Trophoblast cell (in vitro differentiated cells and primary cell): ENCODE data around the gene NIP7.

ENCODE experiments used
- DNase-seq, 2 donors: peaks; one replicate each; pipeline ENCODE4 v3.0.0-alpha.2; 2016
- H2AFZ ChIP-seq: 2 replicates; pipeline ENCODE4 v1.6.1; 2013; ENCODE audit warnings: low read length, moderate library complexity, mild to moderate bottlenecking; ENCODE audit not compliant: insufficient read depth, poor library complexity
- H2AK5ac ChIP-seq: 2 replicates; pipeline ENCODE4 v1.6.1; 2013; ENCODE audit warnings: mild to moderate bottlenecking, low read length
- H2BK120ac ChIP-seq: 2 replicates; pipeline ENCODE4 v1.6.1; 2013; ENCODE audit warnings: low read length, mild to moderate bottlenecking, moderate library complexity; ENCODE audit not compliant: insufficient read depth, poor library complexity
- H2BK12ac ChIP-seq: 2 replicates; pipeline ENCODE4 v1.6.1; 2013; ENCODE audit warnings: mild to moderate bottlenecking, low read length, moderate library complexity
- H2BK5ac ChIP-seq: 2 replicates; pipeline ENCODE4 v1.6.1; 2013; ENCODE audit warnings: low read length, low read depth, moderate library complexity, mild to moderate bottlenecking; ENCODE audit not compliant: poor library complexity
- H3K14ac ChIP-seq: 2 replicates; pipeline ENCODE4 v1.6.1; 2013; ENCODE audit warnings: mild to moderate bottlenecking, low read length
- H3K18ac ChIP-seq: 2 replicates; pipeline ENCODE4 v1.6.1; 2013; ENCODE audit warnings: mild to moderate bottlenecking, low read length
- H3K23ac ChIP-seq: 2 replicates; pipeline ENCODE4 v1.6.1; 2013; ENCODE audit warnings: low read length
- H3K27ac ChIP-seq: 2 replicates; pipeline ENCODE4 v1.5.1; 2013; ENCODE audit warnings: low read depth, mild to moderate bottlenecking, inconsistent platforms, low read length, moderate library complexity
- H3K27me3 ChIP-seq: 2 replicates; pipeline ENCODE4 v1.6.1; 2013; ENCODE audit warnings: inconsistent platforms, mild to moderate bottlenecking, low read length, moderate library complexity; ENCODE audit not compliant: insufficient read depth
- H3K36me3 ChIP-seq, 2 experiments: 1 replicate in 1 of 2; 2 replicates in 1 of 2; pipeline ENCODE4 v1.6.1; 2013; ENCODE audit warnings: low read length in 2 of 2, mild to moderate bottlenecking in 2 of 2, moderate library complexity in 1 of 2; ENCODE audit not compliant: insufficient read depth in 2 of 2, control insufficient read depth in 1 of 2
- H3K4ac ChIP-seq: 2 replicates; pipeline ENCODE4 v1.6.1; 2013; ENCODE audit warnings: low read depth, mild to moderate bottlenecking, low read length, moderate library complexity
- H3K4me1 ChIP-seq, 2 experiments: 1 replicate in 1 of 2; 2 replicates in 1 of 2; pipeline ENCODE4 v1.6.1; 2013; ENCODE audit warnings: low read length in 2 of 2, mild to moderate bottlenecking in 2 of 2, moderate library complexity in 1 of 2; ENCODE audit not compliant: insufficient read depth in 2 of 2, control insufficient read depth in 1 of 2
- H3K4me2 ChIP-seq: 2 replicates; pipeline ENCODE4 v1.6.1; 2013; ENCODE audit warnings: inconsistent platforms, mild to moderate bottlenecking, low read length, moderate library complexity
- H3K4me3 ChIP-seq: 2 replicates; pipeline ENCODE4 v1.5.1; 2013; ENCODE audit warnings: mild to moderate bottlenecking, low read depth, low read length, inconsistent platforms
- H3K79me1 ChIP-seq: one replicate; pipeline ENCODE4 v1.6.1; 2013; ENCODE audit warnings: low read length
- H3K79me2 ChIP-seq: 2 replicates; pipeline ENCODE4 v1.6.1; 2013; ENCODE audit warnings: low read length, mild to moderate bottlenecking; ENCODE audit not compliant: control insufficient read depth, insufficient read depth, poor library complexity
- H3K9ac ChIP-seq: 2 replicates; pipeline ENCODE4 v1.6.1; 2013; ENCODE audit warnings: mild to moderate bottlenecking, low read length
- H3K9me3 ChIP-seq: 2 replicates; pipeline ENCODE4 v1.6.1; 2013; ENCODE audit warnings: low read depth, mild to moderate bottlenecking, control low read depth, inconsistent platforms, low read length; ENCODE audit not compliant: insufficient read depth
- H4K12ac ChIP-seq: 2 replicates; pipeline ENCODE4 v1.6.1; 2013; ENCODE audit warnings: low read depth, mild to moderate bottlenecking, low read length, moderate library complexity
- H4K8ac ChIP-seq: 2 replicates; pipeline ENCODE4 v1.6.1; 2013; ENCODE audit warnings: low read depth, mild to moderate bottlenecking, low read length, moderate library complexity
- H4K91ac ChIP-seq: one replicate; pipeline ENCODE4 v1.6.1; 2013; ENCODE audit warnings: low read depth, mild to moderate bottlenecking, low read length, moderate library complexity
- WGBS: extraction: QIAGEN DNeasy Blood & Tissue Kit; methylation state at CpG from one replicate; pipeline ENCODE4 v1.1.7; 2013; ENCODE audit warnings: missing lambda C conversion rate; ENCODE audit not compliant: insufficient read length, insufficient coverage; ENCODE audit errors: extremely low coverage; 5-methylcytosine and 5-hydroxymethylcytosine counted together

The NIP7 gene

GRCh38 chr16:69338557-69339288, 849 bp upstream of the NIP7 start:
- H3K4ac ChIP-seq, result peak overlapping the region; percentile 85
- H4K91ac ChIP-seq, result peak overlapping the region; percentile 88
- H3K27me3 ChIP-seq, result no peaks in the 10 kb centered on the region
- H3K27ac ChIP-seq, result peak overlapping the region; percentile 65
- H3K4me3 ChIP-seq, result peak overlapping the region; percentile 95
- H3K4me1 ChIP-seq, result peaks cover 6 to 12% of the 10 kb centered on the region in 2 experiments
- no peak overlapping the region for H2BK12ac ChIP-seq
- peaks cover 21 to 36% of the 10 kb centered on the region in 2 experiments for H3K36me3 ChIP-seq
- peak overlapping the region; percentile 88 for H4K12ac ChIP-seq
- DNase-seq, result peak in 1 of 2 donors; percentile 80
- H3K4me2 ChIP-seq, result peak overlapping the region; percentile 86
- no peak overlapping the region for H2AK5ac ChIP-seq
- peak overlapping the region; percentile 96 for H3K9ac ChIP-seq
- H3K79me2 ChIP-seq, result peaks cover 16% of the 10 kb centered on the region
- H4K8ac ChIP-seq, result peak overlapping the region; percentile 97
- H3K79me1 ChIP-seq, result peaks cover 8% of the 10 kb centered on the region
- H3K18ac ChIP-seq, result peak overlapping the region; percentile 78
- H2AFZ ChIP-seq, result peak overlapping the region; percentile 89
- H3K23ac ChIP-seq, result no peak overlapping the region
- H3K14ac ChIP-seq, result peak overlapping the region; percentile 94
- no peak overlapping the region for H2BK5ac ChIP-seq
- WGBS, result no CpG with 5 or more reads among the region's 46 CpGs
- no peak overlapping the region for H2BK120ac ChIP-seq
- H3K9me3 ChIP-seq, result no peaks in the 10 kb centered on the region

- Histone ChIP-seq H3K79me2 (peaks cover 16% of the 10 kb centered on the region), H3K4me1 (peaks cover 6 to 12% of the 10 kb centered on the region in 2 experiments), H3K27me3 (no peaks in the 10 kb centered on the region), H2BK5ac (peak overlapping the region; percentile 1), H3K9ac (peak overlapping the region; percentile 95), H4K8ac (peak overlapping the region; percentile 78), H4K91ac (peak overlapping the region; percentile 58), H3K9me3 (no peaks in the 10 kb centered on the region), H3K4ac (peak overlapping the region; percentile 25), H3K36me3 (peaks cover 8 to 22% of the 10 kb centered on the region in 2 experiments), H3K23ac (no peak overlapping the region), H2AFZ (peak overlapping the region; percentile 39), H3K27ac (peak overlapping the region; percentile 60), H3K4me2 (peak overlapping the region; percentile 88), H2BK120ac (peak overlapping the region; percentile 43), H3K18ac (peak overlapping the region; percentile 4), H3K14ac (peak overlapping the region; percentile 83), H2AK5ac (peak overlapping the region; percentile 81), H3K4me3 (peak overlapping the region; percentile 98), H3K79me1 (peaks cover 8% of the 10 kb centered on the region), H4K12ac (peak overlapping the region; percentile 86), H2BK12ac (no peak overlapping the region)
- DNase-seq, result no peak
- WGBS, result no CpG with 5 or more reads among the region's 16 CpGs
These were observed 598 bp downstream of the NIP7 start for GRCh38 chr16:69340095-69340644.

GRCh38 chr16:69344171-69344570, 4.6 kb downstream of the NIP7 start:
- no peak overlapping the region for H3K4me3 ChIP-seq
- H3K4ac ChIP-seq, result no peak overlapping the region
- H2AFZ ChIP-seq, result no peak overlapping the region
- no peak overlapping the region for H3K14ac ChIP-seq
- no peak overlapping the region for H2BK5ac ChIP-seq
- WGBS, result no CpG with 5 or more reads among the region's 5 CpGs
- no peak overlapping the region for H4K91ac ChIP-seq
- no peak overlapping the region for H3K18ac ChIP-seq
- no peak overlapping the region for H4K12ac ChIP-seq
- peaks cover 6% of the 10 kb centered on the region for H3K79me1 ChIP-seq
- no peak for DNase-seq
- H3K4me1 ChIP-seq, result peaks cover 2 to 4% of the 10 kb centered on the region in 2 experiments
- H2AK5ac ChIP-seq, result no peak overlapping the region
- H3K27me3 ChIP-seq, result no peaks in the 10 kb centered on the region
- H3K9me3 ChIP-seq, result no peaks in the 10 kb centered on the region
- no peak overlapping the region for H3K23ac ChIP-seq
- H3K4me2 ChIP-seq, result no peak overlapping the region
- no peak overlapping the region for H3K27ac ChIP-seq
- H3K36me3 ChIP-seq, result peaks cover 3 to 12% of the 10 kb centered on the region in 2 experiments
- no peak overlapping the region for H2BK120ac ChIP-seq
- H2BK12ac ChIP-seq, result no peak overlapping the region
- H3K9ac ChIP-seq, result no peak overlapping the region
- H4K8ac ChIP-seq, result no peak overlapping the region
- H3K79me2 ChIP-seq, result peaks cover 8% of the 10 kb centered on the region

GRCh38 chr16:69345923-69346322, 6.4 kb downstream of the NIP7 start:
- Histone ChIP-seq H2BK5ac (no peak overlapping the region), H2BK120ac (no peak overlapping the region), H3K9ac (no peak overlapping the region), H3K4me1 (no peaks in the 10 kb centered on the region), H3K4me2 (no peak overlapping the region), H3K79me2 (no peaks in the 10 kb centered on the region), H2AFZ (no peak overlapping the region), H3K27me3 (no peaks in the 10 kb centered on the region), H3K27ac (no peak overlapping the region), H4K91ac (no peak overlapping the region), H3K4me3 (no peak overlapping the region), H2BK12ac (no peak overlapping the region), H3K23ac (no peak overlapping the region), H3K14ac (no peak overlapping the region), H3K79me1 (no peaks in the 10 kb centered on the region), H2AK5ac (no peak overlapping the region), H3K4ac (no peak overlapping the region), H3K36me3 (peaks cover 3 to 17% of the 10 kb centered on the region in 2 experiments), H4K12ac (no peak overlapping the region), H4K8ac (no peak overlapping the region), H3K9me3 (no peaks in the 10 kb centered on the region), H3K18ac (no peak overlapping the region)
- no peak for DNase-seq
- no CpG with 5 or more reads among the region's 4 CpGs for WGBS
